ENCODE results near the gene TNFRSF12A. TPM values are rescaled to one million over a fixed set of nuclear protein-coding genes. Genes with fewer than 3 reads are reported as not detected.

Gene TNFRSF12A
- total RNA-seq, 1 experiment from 2014 or later: 147 TPM

- H3K27ac Mint-ChIP-seq: no peak overlapping the region
- Histone ChIP-seq H3K56ac (ENCODE audit: insufficient read length, low read depth, low read length) (no peak overlapping the region), H2BK120ac (ENCODE audit: low read depth, low read length, poor library complexity, severe bottlenecking) (no peak overlapping the region), H3K27ac (ENCODE audit: insufficient read length, low read depth, low read length) (no peak overlapping the region), H3K79me1 (ENCODE audit: insufficient read depth, low read depth, low read length, poor library complexity, severe bottlenecking) (no peaks in the 10 kb centered on the region), H3K27me3 (ENCODE audit: insufficient read depth, low read length) (no peaks in the 10 kb centered on the region), H3K9ac (ENCODE audit: extremely low read depth, insufficient read length, low read length) (no peak overlapping the region), H4K8ac (replicated peaks; ENCODE audit: insufficient read length, low read depth, low read length) (no peak overlapping the region), H2BK15ac (ENCODE audit: low read depth, low read length) (no peak overlapping the region), H3K4ac (ENCODE audit: low read depth, low read length) (no peak overlapping the region), H2BK5ac (ENCODE audit: insufficient read length, low read length) (no peak overlapping the region), H3K23me2 (ENCODE audit: insufficient read length, low read depth, low read length, poor library complexity, severe bottlenecking) (peaks cover 6% of the 10 kb centered on the region), H3K4me2 (ENCODE audit: insufficient read depth, insufficient read length, low read length) (no peak overlapping the region), H2AFZ (ENCODE audit: low read length) (no peak overlapping the region), H2BK12ac (ENCODE audit: insufficient read length, low read depth, low read length) (no peak overlapping the region), H3T11ph (ENCODE audit: low read length) (no peak overlapping the region), H3K79me2 (ENCODE audit: insufficient read depth, low read length) (no peaks in the 10 kb centered on the region), H4K5ac (ENCODE audit: insufficient read length, low read depth, low read length) (no peak overlapping the region), H4K20me1 (ENCODE audit: control insufficient read depth, insufficient read depth, insufficient read length) (peaks cover 3% of the 10 kb centered on the region), H2BK20ac (ENCODE audit: low read depth, low read length, poor library complexity, severe bottlenecking) (no peak overlapping the region), H3K18ac (ENCODE audit: insufficient read length, low read depth, low read length) (no peak overlapping the region), H4K91ac (ENCODE audit: insufficient read length, low read depth, low read length) (no peak overlapping the region), H3K4me1 (ENCODE audit: insufficient read depth, low read length) (no peaks in the 10 kb centered on the region), H3K23ac (ENCODE audit: insufficient read length, low read depth, low read length) (no peak overlapping the region), H3K14ac (ENCODE audit: insufficient read depth, low read length) (no peak overlapping the region), H2AK5ac (ENCODE audit: insufficient read length, low read length) (no peak overlapping the region), H3K9me3 (ENCODE audit: control insufficient read depth, low read depth, low read length) (no peaks in the 10 kb centered on the region)
- DNase-seq: no peak
- peaks cover 6% of the 10 kb centered on the region for H3K27me3 Mint-ChIP-seq (ENCODE audit: low read depth)
- no peak for TF ChIP-seq CTCF (conservative IDR thresholded peaks at IDR 0.05)
- H3K4me3 Mint-ChIP-seq: no peak overlapping the region
- peaks cover 19 to 22% of the 10 kb centered on the region in 2 experiments for H3K4me1 Mint-ChIP-seq
- H3K9me3 Mint-ChIP-seq: no peaks in the 10 kb centered on the region
- WGBS (ENCODE audit: extremely low coverage, insufficient read length, low lambda C conversion rate): no CpG with 5 or more reads among the region's 5 CpGs
- H3K36me3 Mint-ChIP-seq (ENCODE audit: insufficient read depth in 1 of 3, low read depth in 3 of 3): peaks cover 9 to 46% (median 39%) of the 10 kb centered on the region in 3 experiments; a peak in 6 of 7 replicates
These were observed 47.1 kb upstream of the TNFRSF12A start for GRCh38 chr16:2973093-2973492.

Measured in H9 (cell line).